ENCODE measurements around the gene KCNIP1. TPM values are rescaled to one million over a fixed set of nuclear protein-coding genes. Genes with fewer than 3 reads are reported as not detected.

KCNIP1 gene
- total and polyA plus RNA-seq, 9 of the 15 experiments (the other 6 are each of a cell fraction or from before 2014, with no cell fraction given) = not detected

DNA sequence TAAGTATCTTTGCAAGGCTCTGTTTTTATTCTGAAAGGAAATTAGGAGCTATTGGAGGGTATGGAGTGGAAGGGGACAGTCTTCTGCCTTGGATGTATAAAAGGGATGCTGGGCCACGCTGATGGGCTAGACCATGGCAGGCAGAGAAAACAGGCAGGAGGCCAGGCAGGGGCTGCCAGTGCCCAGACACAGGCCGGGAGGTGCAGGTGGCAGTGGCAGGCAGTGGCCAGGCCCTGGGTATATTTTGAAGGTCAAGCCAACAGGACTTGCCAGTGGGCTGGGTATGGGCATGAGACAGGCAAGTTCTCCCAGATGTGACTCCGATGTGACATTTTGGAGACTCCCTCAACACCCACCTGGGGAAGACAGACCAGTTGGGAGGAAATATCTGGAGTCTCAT, 131.9 kb downstream of the KCNIP1 start:
- in situ Hi-C loops (cut with MboI) = no loop called here
- CTCF ChIA-PET (ENCODE audit: low intra/inter-chr PET ratio) = no interaction called here
- TF ChIP-seq CEBPG (CRISPR knock-in tag; IDR thresholded peaks at IDR 0.05) (no peak), CEBPG (tag; conservative IDR thresholded peaks at IDR 0.05 in 1 of 2, IDR thresholded peaks at IDR 0.05 in 1 of 2) (no peak), TEAD4 (IDR thresholded peaks at IDR 0.05; ENCODE audit: low read length) (no peak), TEAD4 (CRISPR knock-in tag; IDR thresholded peaks at IDR 0.05; ENCODE audit: borderline replicate concordance) (no peak), NFIC (IDR thresholded peaks at IDR 0.05) (no peak), HDAC8 (tag; IDR thresholded peaks at IDR 0.05) (no peak), SMARCA5 (IDR thresholded peaks at IDR 0.05) (no peak), PHF8 (IDR thresholded peaks at IDR 0.05; ENCODE audit: borderline replicate concordance, low read length) (no peak), NCOR1 (IDR thresholded peaks at IDR 0.05) (no peak), RNF2 (IDR thresholded peaks at IDR 0.05) (no peak)
- TF ChIP-seq, protein P1, sequence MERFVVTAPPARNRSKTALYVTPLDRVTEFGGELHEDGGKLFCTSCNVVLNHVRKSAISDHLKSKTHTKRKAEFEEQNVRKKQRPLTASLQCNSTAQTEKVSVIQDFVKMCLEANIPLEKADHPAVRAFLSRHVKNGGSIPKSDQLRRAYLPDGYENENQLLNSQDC (CRISPR knock-in tag; IDR thresholded peaks at IDR 0.05) = no peak
- TF ChIP-seq, protein P2, sequence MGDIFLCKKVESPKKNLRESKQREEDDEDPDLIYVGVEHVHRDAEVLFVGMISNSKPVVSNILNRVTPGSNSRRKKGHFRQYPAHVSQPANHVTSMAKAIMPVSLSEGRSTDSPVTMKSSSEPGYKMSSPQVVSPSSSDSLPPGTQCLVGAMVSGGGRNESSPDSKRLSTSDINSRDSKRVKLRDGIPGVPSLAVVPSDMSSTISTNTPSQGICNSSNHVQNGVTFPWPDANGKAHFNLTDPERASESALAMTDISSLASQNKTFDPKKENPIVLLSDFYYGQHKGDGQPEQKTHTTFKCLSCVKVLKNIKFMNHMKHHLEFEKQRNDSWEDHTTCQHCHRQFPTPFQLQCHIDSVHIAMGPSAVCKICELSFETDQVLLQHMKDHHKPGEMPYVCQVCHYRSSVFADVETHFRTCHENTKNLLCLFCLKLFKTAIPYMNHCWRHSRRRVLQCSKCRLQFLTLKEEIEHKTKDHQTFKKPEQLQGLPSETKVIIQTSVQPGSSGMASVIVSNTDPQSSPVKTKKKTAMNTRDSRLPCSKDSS (IDR thresholded peaks at IDR 0.05; ENCODE audit: low read depth, partially characterized antibody) = no peak
- TF ChIP-seq, protein P3, sequence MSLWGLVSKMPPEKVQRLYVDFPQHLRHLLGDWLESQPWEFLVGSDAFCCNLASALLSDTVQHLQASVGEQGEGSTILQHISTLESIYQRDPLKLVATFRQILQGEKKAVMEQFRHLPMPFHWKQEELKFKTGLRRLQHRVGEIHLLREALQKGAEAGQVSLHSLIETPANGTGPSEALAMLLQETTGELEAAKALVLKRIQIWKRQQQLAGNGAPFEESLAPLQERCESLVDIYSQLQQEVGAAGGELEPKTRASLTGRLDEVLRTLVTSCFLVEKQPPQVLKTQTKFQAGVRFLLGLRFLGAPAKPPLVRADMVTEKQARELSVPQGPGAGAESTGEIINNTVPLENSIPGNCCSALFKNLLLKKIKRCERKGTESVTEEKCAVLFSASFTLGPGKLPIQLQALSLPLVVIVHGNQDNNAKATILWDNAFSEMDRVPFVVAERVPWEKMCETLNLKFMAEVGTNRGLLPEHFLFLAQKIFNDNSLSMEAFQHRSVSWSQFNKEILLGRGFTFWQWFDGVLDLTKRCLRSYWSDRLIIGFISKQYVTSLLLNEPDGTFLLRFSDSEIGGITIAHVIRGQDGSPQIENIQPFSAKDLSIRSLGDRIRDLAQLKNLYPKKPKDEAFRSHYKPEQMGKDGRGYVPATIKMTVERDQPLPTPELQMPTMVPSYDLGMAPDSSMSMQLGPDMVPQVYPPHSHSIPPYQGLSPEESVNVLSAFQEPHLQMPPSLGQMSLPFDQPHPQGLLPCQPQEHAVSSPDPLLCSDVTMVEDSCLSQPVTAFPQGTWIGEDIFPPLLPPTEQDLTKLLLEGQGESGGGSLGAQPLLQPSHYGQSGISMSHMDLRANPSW (CRISPR knock-in tag; IDR thresholded peaks at IDR 0.05) = no peak
- TF ChIP-seq, protein P4, sequence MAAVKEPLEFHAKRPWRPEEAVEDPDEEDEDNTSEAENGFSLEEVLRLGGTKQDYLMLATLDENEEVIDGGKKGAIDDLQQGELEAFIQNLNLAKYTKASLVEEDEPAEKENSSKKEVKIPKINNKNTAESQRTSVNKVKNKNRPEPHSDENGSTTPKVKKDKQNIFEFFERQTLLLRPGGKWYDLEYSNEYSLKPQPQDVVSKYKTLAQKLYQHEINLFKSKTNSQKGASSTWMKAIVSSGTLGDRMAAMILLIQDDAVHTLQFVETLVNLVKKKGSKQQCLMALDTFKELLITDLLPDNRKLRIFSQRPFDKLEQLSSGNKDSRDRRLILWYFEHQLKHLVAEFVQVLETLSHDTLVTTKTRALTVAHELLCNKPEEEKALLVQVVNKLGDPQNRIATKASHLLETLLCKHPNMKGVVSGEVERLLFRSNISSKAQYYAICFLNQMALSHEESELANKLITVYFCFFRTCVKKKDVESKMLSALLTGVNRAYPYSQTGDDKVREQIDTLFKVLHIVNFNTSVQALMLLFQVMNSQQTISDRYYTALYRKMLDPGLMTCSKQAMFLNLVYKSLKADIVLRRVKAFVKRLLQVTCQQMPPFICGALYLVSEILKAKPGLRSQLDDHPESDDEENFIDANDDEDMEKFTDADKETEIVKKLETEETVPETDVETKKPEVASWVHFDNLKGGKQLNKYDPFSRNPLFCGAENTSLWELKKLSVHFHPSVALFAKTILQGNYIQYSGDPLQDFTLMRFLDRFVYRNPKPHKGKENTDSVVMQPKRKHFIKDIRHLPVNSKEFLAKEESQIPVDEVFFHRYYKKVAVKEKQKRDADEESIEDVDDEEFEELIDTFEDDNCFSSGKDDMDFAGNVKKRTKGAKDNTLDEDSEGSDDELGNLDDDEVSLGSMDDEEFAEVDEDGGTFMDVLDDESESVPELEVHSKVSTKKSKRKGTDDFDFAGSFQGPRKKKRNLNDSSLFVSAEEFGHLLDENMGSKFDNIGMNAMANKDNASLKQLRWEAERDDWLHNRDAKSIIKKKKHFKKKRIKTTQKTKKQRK (IDR thresholded peaks at IDR 0.05; ENCODE audit: borderline replicate concordance, low read depth, low read length) = no peak

More for the DNA sequence above, 131.9 kb downstream of the KCNIP1 start:
- H3K9ac ChIP-seq (ENCODE audit: insufficient read depth in 1 of 2, low read depth in 2 of 2, low read length in 2 of 2) = no peak overlapping the region
- peaks cover 4 to 11% of the 10 kb centered on the region in 2 experiments; a peak in 4 of 5 replicates for H3K4me1 ChIP-seq (replicated peaks in 1 of 2; ENCODE audit: control insufficient read depth in 2 of 2, insufficient read depth in 2 of 2, low read length in 2 of 2)
- FAIRE-seq = no peak
- H3K9me1 ChIP-seq (ENCODE audit: control insufficient read depth, insufficient read depth, low read length) = peaks cover 3% of the 10 kb centered on the region
- intact Hi-C loops (cut with micrococcal nuclease) = loop anchor here (5.0 kb wide), 1 partner anchor 702 kb away; no protein-coding TSS in a partner anchor
- WGBS (ENCODE audit: insufficient coverage, low coverage, missing lambda C conversion rate) = 0% methylated on average over 3 of the region's 3 CpGs
- ATAC-seq = no peak
- POLR2A ChIA-PET = interaction anchor here (1.2 kb wide), 1 partner anchor 22 kb away, joined by 3 read pairs; no protein-coding TSS in a partner anchor
- H3K4me2 ChIP-seq (ENCODE audit: insufficient read depth, low read length) = no peak overlapping the region
- H3K27ac ChIP-seq (ENCODE audit: extremely low read depth, low read depth, low read length) = no peak overlapping the region
- no peak overlapping the region for H3K4me3 ChIP-seq
- H2AFZ ChIP-seq (ENCODE audit: low read depth, low read length) = no peak overlapping the region
- no TSS peak for BruUV-seq (replicated peaks)
- no peak for DNase-seq (ENCODE audit: extremely low read depth in 1 of 4, low spot score in 3 of 4)
- no peaks in the 10 kb centered on the region for H3K36me3 ChIP-seq (ENCODE audit: control insufficient read depth, insufficient read depth, low read length)
- H3K79me2 ChIP-seq (ENCODE audit: control insufficient read depth, insufficient read depth, low read length) = no peaks in the 10 kb centered on the region
- peaks cover 21% of the 10 kb centered on the region for H4K20me1 ChIP-seq (replicated peaks; ENCODE audit: control insufficient read depth, insufficient read depth, low read length)
- H3K27me3 ChIP-seq (ENCODE audit: control insufficient read depth in 2 of 2, insufficient read depth in 2 of 2, low read length in 2 of 2) = peaks cover 0 to 11% of the 10 kb centered on the region in 2 experiments; a peak in 1 of 5 replicates
- no peaks in the 10 kb centered on the region for H3K9me3 ChIP-seq (replicated peaks; ENCODE audit: control insufficient read depth, insufficient read depth, low read depth, low read length)
